ENCODE results near the gene RAB28.

DNA sequence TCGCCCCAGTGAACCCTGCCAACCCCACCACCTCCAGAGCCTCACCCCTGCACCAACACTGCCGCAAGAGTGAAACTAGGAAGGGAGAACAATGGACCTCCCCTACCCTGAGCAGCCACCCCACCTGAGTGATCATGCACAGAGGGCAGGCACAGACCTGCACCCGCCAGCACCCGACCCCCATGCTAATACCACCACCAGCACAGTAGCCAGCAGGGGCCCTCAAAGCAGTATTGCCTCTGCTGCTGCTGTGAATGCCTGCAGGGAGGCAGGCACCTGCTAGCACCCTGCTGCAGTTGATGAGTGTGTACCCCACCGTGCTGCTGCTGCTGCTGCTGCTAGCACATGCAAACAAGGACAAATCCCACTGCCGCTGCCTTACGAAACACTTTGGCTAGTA lies 100.1 kb downstream of the RAB28 start:
- TF ChIP-seq, protein P1, sequence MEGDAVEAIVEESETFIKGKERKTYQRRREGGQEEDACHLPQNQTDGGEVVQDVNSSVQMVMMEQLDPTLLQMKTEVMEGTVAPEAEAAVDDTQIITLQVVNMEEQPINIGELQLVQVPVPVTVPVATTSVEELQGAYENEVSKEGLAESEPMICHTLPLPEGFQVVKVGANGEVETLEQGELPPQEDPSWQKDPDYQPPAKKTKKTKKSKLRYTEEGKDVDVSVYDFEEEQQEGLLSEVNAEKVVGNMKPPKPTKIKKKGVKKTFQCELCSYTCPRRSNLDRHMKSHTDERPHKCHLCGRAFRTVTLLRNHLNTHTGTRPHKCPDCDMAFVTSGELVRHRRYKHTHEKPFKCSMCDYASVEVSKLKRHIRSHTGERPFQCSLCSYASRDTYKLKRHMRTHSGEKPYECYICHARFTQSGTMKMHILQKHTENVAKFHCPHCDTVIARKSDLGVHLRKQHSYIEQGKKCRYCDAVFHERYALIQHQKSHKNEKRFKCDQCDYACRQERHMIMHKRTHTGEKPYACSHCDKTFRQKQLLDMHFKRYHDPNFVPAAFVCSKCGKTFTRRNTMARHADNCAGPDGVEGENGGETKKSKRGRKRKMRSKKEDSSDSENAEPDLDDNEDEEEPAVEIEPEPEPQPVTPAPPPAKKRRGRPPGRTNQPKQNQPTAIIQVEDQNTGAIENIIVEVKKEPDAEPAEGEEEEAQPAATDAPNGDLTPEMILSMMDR (IDR thresholded peaks at IDR 0.05; ENCODE audit: low read length), result no peak
- no peak for TF ChIP-seq EZH2phosphoT487 (IDR thresholded peaks at IDR 0.05; ENCODE audit: low read length)
- no peak for TF ChIP-seq EZH2 (optimal IDR thresholded peaks at IDR 0.05; ENCODE audit: low read depth, low read length)

All from MM.1S (cell line).